GM23338 (cell line): ENCODE results near the gene NME4. TPM values are rescaled to one million over a fixed set of nuclear protein-coding genes. Genes with fewer than 3 reads are reported as not detected.

Experiments used
- ATAC-seq: fragments of 200-7000 bp; cut with Tn5 transposase; 3 replicates; pipeline ENCODE4 v1.9.1; 2020
- DNase-seq: peaks from one replicate; pipeline ENCODE4 v3.0.0-alpha.2; 2015; ENCODE audit warnings: low spot score
- H2AFZ ChIP-seq: fragments of 200-600 bp; sonication (generic); 2 replicates; pipeline ENCODE4 v1.8.0; 2016; ENCODE audit warnings: antibody characterized with exemption, mild to moderate bottlenecking, moderate library complexity
- H3F3A ChIP-seq: fragments of 200-600 bp; sonication (generic); replicated peaks from 2 replicates; pipeline ENCODE4 v1.8.0; 2017; ENCODE audit warnings: antibody characterized with exemption, mixed run types, low read depth
- H3K27ac ChIP-seq: fragments of 200-600 bp; sonication (generic); 2 replicates; pipeline ENCODE4 v1.6.1; 2016; ENCODE audit warnings: low read depth
- H3K27me3 ChIP-seq: fragments of 200-600 bp; sonication (generic); 2 replicates; pipeline ENCODE4 v1.8.0; 2016; ENCODE audit warnings: mild to moderate bottlenecking, mixed run types, moderate library complexity; ENCODE audit not compliant: insufficient read depth
- H3K36me3 ChIP-seq: fragments of 200-600 bp; sonication (generic); 2 replicates; pipeline ENCODE4 v1.8.0; 2016; ENCODE audit warnings: mild to moderate bottlenecking; ENCODE audit not compliant: insufficient read depth
- H3K4me1 ChIP-seq: fragments of 200-600 bp; sonication (generic); 2 replicates; pipeline ENCODE4 v1.8.0; 2016; ENCODE audit warnings: mild to moderate bottlenecking, moderate library complexity; ENCODE audit not compliant: insufficient read depth
- H3K4me2 ChIP-seq: fragments of 200-600 bp; sonication (generic); 2 replicates; pipeline ENCODE4 v1.7.1; 2017; ENCODE audit warnings: mixed run types
- H3K4me3 ChIP-seq: fragments of 200-600 bp; sonication (generic); 2 replicates; pipeline ENCODE4 v1.6.1; 2016; ENCODE audit warnings: mixed run types
- H3K79me2 ChIP-seq: fragments of 200-600 bp; sonication (generic); replicated peaks from 2 replicates; pipeline ENCODE4 v1.8.0; 2017; ENCODE audit warnings: mild to moderate bottlenecking; ENCODE audit not compliant: insufficient read depth
- H3K9me2 ChIP-seq: fragments of 200-600 bp; sonication (generic); 2 replicates; pipeline ENCODE4 v1.8.0; 2017; ENCODE audit not compliant: insufficient read depth
- H4K20me1 ChIP-seq: fragments of 200-600 bp; sonication (generic); replicated peaks from 2 replicates; pipeline ENCODE4 v1.8.0; 2017; ENCODE audit warnings: mild to moderate bottlenecking; ENCODE audit not compliant: insufficient read depth
- H3K27ac Mint-ChIP-seq: 2 replicates; pipeline ENCODE4 v1.8.0; 2020; ENCODE audit warnings: inconsistent platforms, mild to moderate bottlenecking, moderate library complexity, mixed read lengths
- H3K27me3 Mint-ChIP-seq: 3 replicates; pipeline ENCODE4 v1.8.0; 2022; ENCODE audit warnings: low read depth, mild to moderate bottlenecking, moderate library complexity, mixed read lengths, inconsistent platforms; ENCODE audit not compliant: insufficient read depth, poor library complexity
- H3K36me3 Mint-ChIP-seq: 3 replicates; pipeline ENCODE4 v1.8.0; 2021; ENCODE audit warnings: low read depth, mild to moderate bottlenecking, inconsistent platforms, moderate library complexity, mixed read lengths
- H3K4me1 Mint-ChIP-seq: 3 replicates; pipeline ENCODE4 v1.8.0; 2020; ENCODE audit warnings: mild to moderate bottlenecking, inconsistent platforms, mixed read lengths
- H3K4me3 Mint-ChIP-seq: 3 replicates; pipeline ENCODE4 v1.8.0; 2021; ENCODE audit warnings: moderate library complexity, mild to moderate bottlenecking, inconsistent platforms, mixed read lengths
- H3K9me3 Mint-ChIP-seq: 3 replicates; pipeline ENCODE4 v1.8.0; 2020; ENCODE audit warnings: moderate library complexity, mild to moderate bottlenecking, inconsistent platforms, mixed read lengths
- CTCF ChIP-seq, 2 experiments: fragments of 200-600 bp in 1 of 2; sonication (generic) in 1 of 2; conservative IDR thresholded peaks; 2 replicates each; pipeline versions ENCODE4 v1.5.1 to v1.6.1; 2016 to 2017; ENCODE audit warnings: antibody characterized with exemption in 2 of 2, low read depth in 2 of 2, mild to moderate bottlenecking in 2 of 2, moderate library complexity in 1 of 2
- ETS1 ChIP-seq: IDR thresholded peaks from 2 replicates; pipeline ENCODE4 v1.6.1; 2016; ENCODE audit warnings: antibody characterized with exemption
- EZH2 ChIP-seq: fragments of 200-600 bp; sonication (generic); IDR thresholded peaks from one replicate; pipeline ENCODE4 v1.8.0; 2017; ENCODE audit warnings: antibody characterized with exemption, mild to moderate bottlenecking, low read depth; ENCODE audit not compliant: unreplicated experiment
- EZH2phosphoT487 ChIP-seq: fragments of 200-600 bp; sonication (generic); IDR thresholded peaks from one replicate; pipeline ENCODE4 v1.8.1; 2018; ENCODE audit warnings: antibody characterized with exemption; ENCODE audit not compliant: unreplicated experiment
- JUNB ChIP-seq: IDR thresholded peaks from one replicate; pipeline ENCODE4 v1.6.1; 2016; ENCODE audit warnings: antibody characterized with exemption; ENCODE audit not compliant: unreplicated experiment
- NANOG ChIP-seq: IDR thresholded peaks from 2 replicates; pipeline ENCODE4 v1.6.1; 2016; ENCODE audit warnings: antibody characterized with exemption, borderline replicate concordance
- POLR2AphosphoS5 ChIP-seq: IDR thresholded peaks from 2 replicates; pipeline ENCODE4 v1.6.1; 2016; ENCODE audit warnings: antibody characterized with exemption, low read depth
- STAT1 ChIP-seq: IDR thresholded peaks from one replicate; pipeline ENCODE4 v1.6.1; 2016; ENCODE audit warnings: antibody characterized with exemption; ENCODE audit not compliant: unreplicated experiment
- ZNF114 ChIP-seq: fragments of 250-450 bp; sonication (Bioruptor Pico); IDR thresholded peaks from 2 replicates; pipeline ENCODE4 v1.5.0; 2020; ENCODE audit warnings: mild to moderate bottlenecking, moderate library complexity
- ZNF331 ChIP-seq: fragments of 250-450 bp; sonication (Bioruptor Pico); IDR thresholded peaks from 2 replicates; pipeline ENCODE4 v1.5.0; 2020; ENCODE audit warnings: low read depth, mild to moderate bottlenecking, moderate library complexity
- polyA plus RNA-seq: library from polyadenylated mRNA; unstranded; fragments of >200 nt; fragmentation: Nextera tagmentation; extraction: Ambion mirVana; gene quantifications from 2 replicates; pipeline ENCODE4 v1.2.1, GENCODE V29; 2016
- total RNA-seq: library from RNA; depleted of rRNA; stranded (reverse); fragments of >200 nt; shearing (Covaris generic); gene quantifications from 2 replicates; pipeline ENCODE4 v1.2.3, GENCODE V29; 2014

NME4 gene
- total and polyA plus RNA-seq, 2 experiments from 2014 or later, result 249 to 511 TPM

- TF ChIP-seq CTCF (conservative IDR thresholded peaks at IDR 0.05; ENCODE audit: low read depth in 2 of 2) (peak; percentile 97), ETS1 (no peak)
Measured at GRCh38 chr16:391885-392335, 5.1 kb upstream of the NME4 start (continued).

- H3K36me3 ChIP-seq, result no peaks in the 10 kb centered on the region; the same call in 1 of the 2 replicates
- no peak overlapping the region for H3K4me2 ChIP-seq
- H3K27me3 ChIP-seq, result no peaks in the 10 kb centered on the region
- no peaks in the 10 kb centered on the region for H3K4me1 ChIP-seq
- DNase-seq (no peak), ATAC-seq (no peak)
- peaks cover 14% of the 10 kb centered on the region for H3F3A ChIP-seq
- TF ChIP-seq ZNF331, result no peak
- no peak for TF ChIP-seq NANOG
- TF ChIP-seq CTCF (conservative IDR thresholded peaks at IDR 0.05; ENCODE audit: low read depth in 2 of 2), result no peak
- no peak for TF ChIP-seq JUNB
- no peak for TF ChIP-seq STAT1
- TF ChIP-seq ZNF114 (CRISPR knock-in tag), result no peak
- TF ChIP-seq ETS1, result no peak
- no peak for TF ChIP-seq EZH2
- TF ChIP-seq POLR2AphosphoS5, result no peak
- TF ChIP-seq EZH2phosphoT487, result no peak
- H3K27ac ChIP-seq, result no peak overlapping the region
- no peak overlapping the region for H2AFZ ChIP-seq
- Mint-ChIP-seq H3K27me3 (peaks cover 23% of the 10 kb centered on the region), H3K27ac (no peak overlapping the region), H3K4me3 (no peak overlapping the region), H3K9me3 (peaks cover 18% of the 10 kb centered on the region), H3K4me1 (peaks cover 28% of the 10 kb centered on the region), H3K36me3 (peaks cover 13% of the 10 kb centered on the region; the same call in 2 of the 3 replicates)
- no peaks in the 10 kb centered on the region; the same call in 1 of the 2 replicates for H4K20me1 ChIP-seq
- no peaks in the 10 kb centered on the region for H3K79me2 ChIP-seq
- no peak overlapping the region for H3K4me3 ChIP-seq
- no peaks in the 10 kb centered on the region for H3K9me2 ChIP-seq
Measured at GRCh38 chr16:392450-393030, 4.5 kb upstream of the NME4 start.
